HTR-8/SVneo (cell line): ENCODE measurements around the gene KIF26B.
"Not testable (repeated sequence)": the region's sequence is repeated elsewhere in the genome, so short reads cannot be mapped to it uniquely, and the experiment has no call there.

Experiments
- DNase-seq: peaks from one replicate; pipeline ENCODE4 v3.0.0; 2011; ENCODE audit warnings: low spot score, mixed read lengths; ENCODE audit not compliant: insufficient read length
- FAIRE-seq: peaks from 2 replicates; lab custom pipeline; 2011; peaks lifted over from hg19 to GRCh38; lab: Jason Lieb, UNC

The KIF26B gene

DNA sequence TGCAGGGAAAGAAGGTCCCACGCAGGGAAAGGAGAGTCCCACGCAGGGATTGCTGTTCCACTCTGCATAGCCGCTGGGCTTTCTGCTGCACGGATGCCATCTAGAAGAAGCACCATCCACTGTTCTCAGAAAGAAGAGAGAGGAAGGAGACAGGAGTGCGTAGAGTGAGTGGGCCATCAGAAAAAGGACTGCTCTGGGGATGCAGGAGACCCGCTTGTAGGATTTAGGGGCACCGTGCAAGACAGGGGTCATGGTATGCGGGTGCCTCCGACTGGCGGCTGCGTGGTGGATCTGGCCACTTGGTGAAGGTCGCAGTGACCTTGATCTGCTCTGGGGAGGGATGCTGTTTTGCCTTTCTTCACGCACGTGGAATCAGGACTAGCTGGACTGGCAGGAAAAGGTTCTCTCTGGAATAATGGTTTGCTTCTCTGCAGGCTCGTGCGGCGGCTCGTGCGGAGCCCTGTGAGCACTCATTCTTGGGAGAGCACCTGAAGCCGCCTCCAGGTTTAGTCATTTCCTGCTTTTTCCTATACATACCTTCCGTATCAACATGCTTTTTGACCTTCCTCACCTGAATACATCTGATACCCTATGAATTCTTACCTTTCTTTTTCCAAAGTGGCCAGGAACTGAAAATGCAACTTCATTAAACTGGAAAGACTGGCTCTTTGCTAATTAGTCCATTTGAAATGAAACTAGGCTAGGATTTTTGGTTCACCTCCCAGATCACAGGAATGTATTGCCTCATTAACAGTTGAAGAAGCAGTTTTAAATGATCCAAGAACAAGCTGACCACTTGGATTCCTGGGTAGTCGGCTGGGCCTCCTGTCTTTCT, 181.6 kb downstream of the KIF26B start:
- DNase-seq, result no peak
- FAIRE-seq, result no peak

GRCh38 chr1:245336984-245337355, 182.2 kb downstream of the KIF26B start:
- DNase-seq, FAIRE-seq: not testable (repeated sequence)

DNA sequence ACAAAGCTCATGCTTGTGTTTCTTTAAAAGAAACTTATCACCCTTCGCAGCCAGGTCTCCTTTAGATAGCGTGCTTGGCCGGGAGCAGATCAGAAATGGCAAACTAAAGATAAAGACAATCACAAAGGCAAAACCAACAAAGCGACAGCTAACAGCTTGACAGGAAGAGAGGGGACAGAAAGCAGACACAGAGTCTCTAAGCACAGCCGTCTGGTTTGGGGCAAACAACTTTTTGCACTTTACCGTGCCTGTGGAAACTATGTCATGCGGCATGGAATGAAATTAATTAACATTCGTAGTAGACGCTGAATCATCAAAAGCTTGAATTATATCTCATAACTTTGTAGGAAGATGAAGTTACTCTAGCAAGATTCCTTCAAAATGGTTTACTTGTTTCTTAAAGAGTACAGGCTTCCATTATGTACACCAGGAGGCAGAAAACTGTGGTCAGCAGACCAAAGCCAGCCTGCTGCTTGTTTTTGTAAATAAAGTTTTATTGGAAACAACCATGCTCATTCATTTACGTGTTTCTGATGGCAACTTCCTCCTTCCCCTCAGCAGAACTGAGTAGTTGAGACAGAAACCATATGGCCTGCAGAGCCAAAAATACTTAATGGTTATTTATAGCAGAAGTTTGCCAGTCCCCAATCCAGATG, 183.2 kb downstream of the KIF26B start:
- DNase-seq, result no peak

GRCh38 chr1:245338485-245338877, 183.7 kb downstream of the KIF26B start:
- FAIRE-seq (no peak), DNase-seq (no peak)

More for the DNA sequence above, 183.2 kb downstream of the KIF26B start:
- no peak for FAIRE-seq

DNA sequence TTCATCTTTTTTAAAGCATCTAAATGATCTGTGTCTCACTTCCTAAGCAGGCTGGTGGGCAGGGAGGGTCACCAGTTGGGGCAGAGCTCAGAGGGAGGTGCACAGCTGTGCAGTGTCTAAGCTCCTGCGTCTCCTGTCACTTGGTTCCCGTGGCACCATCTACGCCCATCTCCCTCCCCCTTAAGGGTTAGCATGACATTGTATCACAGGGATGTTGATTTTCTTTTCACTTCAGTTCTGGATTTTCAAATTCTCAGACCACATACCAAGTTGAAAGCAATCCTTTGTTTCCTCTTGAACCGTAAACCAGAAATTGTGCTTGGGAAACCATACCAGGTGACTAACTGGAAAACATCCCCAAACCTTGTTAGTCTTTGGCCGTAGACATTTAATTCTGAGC, 187.0 kb downstream of the KIF26B start:
- FAIRE-seq (no peak), DNase-seq (no peak)

DNA sequence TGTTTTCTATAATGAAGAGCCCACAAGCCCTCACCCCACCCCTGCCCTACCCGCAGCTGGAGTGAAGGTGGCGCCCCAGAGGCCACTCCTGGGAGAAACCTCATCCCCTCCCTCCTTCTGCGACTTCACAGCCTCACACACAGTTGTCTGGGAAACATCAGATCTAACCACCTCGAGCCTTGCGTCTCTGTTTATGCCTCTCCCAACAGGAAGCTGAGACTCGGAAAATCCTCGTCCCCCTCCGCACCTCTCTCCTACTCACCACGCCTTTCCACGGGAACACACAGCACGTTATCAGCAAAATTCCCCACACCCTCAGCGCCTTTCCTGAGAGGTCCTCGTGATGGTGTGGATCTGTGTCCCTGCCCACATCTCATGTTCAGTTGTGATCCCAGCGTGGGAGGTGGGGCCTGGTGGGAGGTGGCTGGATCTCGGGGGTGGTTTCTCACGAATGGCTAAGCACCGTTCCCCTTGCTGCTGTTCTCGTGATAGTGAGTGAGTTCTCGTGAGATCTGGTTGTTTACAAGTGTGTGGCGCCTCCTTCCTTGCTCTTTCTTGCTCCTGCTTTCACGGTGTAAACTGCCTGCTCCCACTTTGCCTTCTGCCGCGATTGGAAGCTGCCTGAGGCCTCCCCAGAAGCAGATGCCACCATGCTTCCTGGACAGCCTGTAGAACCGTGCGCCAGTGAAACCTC, 190.6 kb downstream of the KIF26B start:
- FAIRE-seq, result no peak
- DNase-seq, result no peak

GRCh38 chr1:245348626-245349025, 193.8 kb downstream of the KIF26B start:
- DNase-seq (no peak), FAIRE-seq (no peak)

- no peak for FAIRE-seq
- DNase-seq, result no peak
These were observed 198.6 kb downstream of the KIF26B start for GRCh38 chr1:245353411-245353810.

GRCh38 chr1:245353915-245354775, 199.4 kb downstream of the KIF26B start:
- FAIRE-seq (no peak), DNase-seq (no peak)

DNA sequence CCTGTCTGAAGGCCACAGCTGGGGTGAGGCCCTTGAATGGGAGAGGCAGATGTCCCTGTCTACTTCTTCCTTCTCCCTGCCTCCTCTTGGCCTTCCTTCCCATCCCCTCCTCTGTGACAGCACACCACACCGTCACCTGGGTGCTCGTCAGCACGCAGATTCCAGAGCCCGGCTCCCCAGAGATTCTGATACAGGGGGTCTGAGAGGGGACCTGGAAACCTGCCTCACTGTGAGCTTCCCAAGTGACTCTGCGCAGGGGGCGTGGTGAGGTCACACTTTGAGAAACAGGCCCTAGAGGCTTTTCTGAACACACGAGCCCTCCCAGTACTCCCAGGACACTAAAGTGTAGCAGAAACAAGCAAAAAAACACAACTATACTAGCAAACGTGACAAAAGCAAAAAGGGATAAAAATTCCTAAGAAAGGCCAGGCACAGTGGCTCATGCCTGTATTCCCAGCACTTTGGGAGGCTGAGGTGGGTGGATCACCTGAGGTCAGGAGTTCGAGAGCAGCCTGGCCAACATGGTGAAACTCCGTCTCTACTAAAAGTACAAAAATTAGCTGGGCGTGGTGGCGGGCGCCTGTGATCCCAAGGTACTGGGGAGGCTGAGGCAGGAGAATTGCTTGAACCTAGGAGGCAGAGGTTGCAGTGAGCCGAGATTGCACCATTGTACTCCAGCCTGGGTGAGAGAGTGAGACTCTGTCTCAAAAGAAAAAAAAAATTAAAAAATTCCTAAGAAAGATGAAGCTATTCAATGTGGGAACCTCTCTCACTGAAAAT, 201.3 kb downstream of the KIF26B start:
- not testable (repeated sequence) for DNase-seq, FAIRE-seq

GRCh38 chr1:245356891-245357585, 202.3 kb downstream of the KIF26B start:
- DNase-seq (no peak), FAIRE-seq (no peak)

DNA sequence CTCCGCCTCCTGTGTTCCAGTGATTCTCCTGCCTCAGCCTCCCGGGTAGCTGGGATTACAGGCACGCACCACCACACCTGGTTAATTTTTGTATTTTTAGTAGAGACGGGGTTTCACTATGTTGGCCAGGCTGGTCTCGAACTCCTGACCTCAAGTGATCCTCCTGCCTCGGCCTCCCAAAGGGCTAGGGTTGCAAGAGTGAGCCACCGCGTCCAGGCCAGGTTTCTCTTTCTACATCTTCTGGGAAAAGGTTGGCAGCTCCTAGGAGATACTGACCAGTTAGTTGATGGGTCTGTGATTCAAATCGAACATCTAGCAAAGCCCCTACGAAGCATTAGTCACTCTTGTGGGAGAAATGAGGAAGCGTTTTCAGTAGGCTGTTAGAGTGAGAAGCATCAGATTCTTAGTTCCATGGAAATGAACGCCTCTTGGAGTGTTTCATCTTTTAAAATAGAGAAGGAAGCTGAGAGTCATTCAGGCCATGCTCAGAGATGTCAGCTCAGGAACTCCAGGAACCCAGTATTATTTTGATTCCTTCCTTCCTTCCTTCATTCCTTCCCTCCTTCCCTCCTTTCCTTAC, 204.4 kb downstream of the KIF26B start:
- FAIRE-seq, DNase-seq: not testable (repeated sequence)

GRCh38 chr1:245361065-245361464, 206.3 kb downstream of the KIF26B start:
- no peak for DNase-seq
- no peak for FAIRE-seq

DNA sequence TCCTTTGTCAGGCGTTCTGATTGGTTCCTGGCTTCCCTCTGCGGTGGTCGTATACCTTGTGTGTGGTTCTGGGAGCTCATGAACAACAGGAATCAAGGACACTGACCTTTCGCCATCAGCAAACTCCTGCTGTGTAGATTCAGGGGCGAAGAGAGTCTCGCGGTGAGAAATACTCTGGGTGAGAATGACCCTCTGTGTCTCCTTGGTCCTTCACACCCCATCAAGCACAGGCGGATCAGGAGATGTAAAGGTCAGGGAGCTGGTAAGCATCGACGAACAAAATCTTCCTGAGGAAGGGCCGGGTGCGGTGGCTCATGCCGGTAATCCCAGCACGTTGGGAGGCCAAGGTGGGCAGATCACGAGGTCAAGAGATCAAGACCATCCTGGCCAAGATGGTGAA, 207.2 kb downstream of the KIF26B start:
- DNase-seq, result no peak
- FAIRE-seq, result no peak

DNA sequence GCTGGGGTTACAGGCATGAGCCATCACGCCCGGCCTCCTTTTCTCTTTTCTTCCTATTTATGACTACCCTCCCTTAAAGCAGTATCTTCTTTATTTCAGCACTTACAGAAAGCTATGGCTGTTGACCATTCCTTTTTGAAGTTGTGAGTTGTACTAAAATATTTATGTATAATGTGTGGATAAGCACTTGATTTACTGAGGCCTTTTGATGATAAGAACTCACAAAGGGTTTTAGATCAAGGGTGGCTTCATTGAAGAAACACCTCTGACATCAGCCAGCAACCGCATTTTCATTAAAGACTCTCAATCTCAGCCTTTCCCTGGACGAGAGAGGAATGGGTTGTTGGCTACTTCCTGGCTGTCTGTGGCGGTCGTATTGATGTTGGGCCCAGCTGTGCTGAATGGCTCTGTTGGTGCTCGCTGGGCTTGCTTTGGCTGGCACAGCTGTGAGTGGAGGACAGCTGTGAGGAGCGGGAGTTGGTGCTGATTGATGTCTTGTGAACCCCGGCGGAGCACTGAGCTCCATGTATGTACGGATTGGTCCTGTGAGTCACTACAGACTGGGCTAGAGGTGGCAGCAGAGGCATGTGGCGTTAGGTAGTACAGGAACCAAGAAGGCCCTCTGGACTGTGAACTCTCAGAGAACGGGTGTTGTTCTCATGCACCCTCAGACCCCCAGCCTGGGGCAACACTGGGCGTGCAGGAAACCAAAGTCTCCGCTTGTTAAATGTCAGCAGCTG, 208.8 kb downstream of the KIF26B start:
- FAIRE-seq (no peak), DNase-seq (no peak)

DNA sequence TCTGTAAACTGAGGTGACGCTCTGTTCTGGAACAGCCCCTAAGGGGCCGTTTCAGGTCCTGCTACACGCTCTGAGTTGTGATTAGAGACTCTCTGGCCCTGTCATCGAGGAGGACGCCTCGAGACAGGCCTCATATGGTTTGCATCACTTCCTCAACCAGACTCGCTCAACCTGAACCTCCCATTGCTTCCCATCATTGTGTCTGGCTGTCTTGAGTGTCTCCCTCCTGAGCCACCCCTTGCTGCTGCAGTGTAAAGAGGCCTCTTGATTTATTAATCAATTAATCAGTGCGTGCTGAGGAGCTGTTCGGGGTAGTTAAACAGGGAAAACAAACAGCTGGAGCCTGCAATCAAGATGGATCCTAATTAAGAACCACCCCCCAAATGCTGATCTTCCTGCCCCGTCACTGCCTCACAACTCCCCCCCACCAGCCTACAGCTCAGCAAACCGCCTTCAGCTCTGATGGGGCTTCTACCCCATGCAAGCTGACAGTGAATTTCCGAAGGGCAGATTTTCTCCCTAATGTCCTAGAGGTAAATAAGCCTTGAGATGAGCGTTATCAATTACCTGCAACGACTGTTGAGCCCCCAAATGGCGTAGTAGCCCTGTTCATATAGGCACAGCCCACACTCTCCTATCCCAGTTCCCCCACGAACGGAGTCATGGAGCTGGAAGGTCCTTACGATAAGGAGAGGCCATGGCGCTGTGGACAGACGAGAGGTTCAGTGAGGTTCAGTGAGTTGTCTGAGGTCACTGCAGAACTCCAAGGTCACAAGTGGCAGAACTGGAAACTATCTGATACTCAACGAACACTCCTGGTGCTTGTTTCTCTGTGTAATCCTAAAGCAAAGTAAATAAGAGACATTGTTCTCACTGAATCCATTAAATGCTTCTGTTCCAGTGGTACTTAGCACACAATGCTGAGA, 210.6 kb downstream of the KIF26B start:
- DNase-seq (no peak), FAIRE-seq (no peak)

- FAIRE-seq (no peak), DNase-seq (no peak)
These were observed 212.1 kb downstream of the KIF26B start for GRCh38 chr1:245366886-245367285.
